ENCODE data around the gene OTOGL.

GRCh38 chr12:80316222-80316621, 216.9 kb downstream of the OTOGL start:
- no peak for TF ChIP-seq CTCF (IDR thresholded peaks at IDR 0.05)
- no peak for TF ChIP-seq POLR2A (IDR thresholded peaks at IDR 0.05)

Data from adrenal gland (tissue), 5 donors.